HG03378 (cell line): ENCODE measurements around the gene MYO1H.

Experiments used
- ATAC-seq: cut with Tn5 transposase; IDR thresholded peaks from one replicate; pipeline ENCODE4 v1.9.1; 2021; ENCODE audit warnings: mild to moderate bottlenecking, moderate library complexity; ENCODE audit not compliant: unreplicated experiment

Gene MYO1H

GRCh38 chr12:109489016-109489954, 141.6 kb downstream of the MYO1H start:
- ATAC-seq: no peak

GRCh38 chr12:109489955-109490565, 142.4 kb downstream of the MYO1H start:
- ATAC-seq: no peak

- no peak for ATAC-seq
Measured at GRCh38 chr12:109491671-109492070, 144.0 kb downstream of the MYO1H start.

- ATAC-seq: no peak
Measured at GRCh38 chr12:109492371-109492770, 144.7 kb downstream of the MYO1H start.

- no peak for ATAC-seq
Measured at GRCh38 chr12:109493090-109493489, 145.4 kb downstream of the MYO1H start.

GRCh38 chr12:109493938-109494337, 146.2 kb downstream of the MYO1H start:
- no peak for ATAC-seq

GRCh38 chr12:109494348-109494881, 146.7 kb downstream of the MYO1H start:
- ATAC-seq: no peak

- no peak for ATAC-seq
Measured at GRCh38 chr12:109495012-109495411, 147.3 kb downstream of the MYO1H start.

GRCh38 chr12:109496306-109496705, 148.6 kb downstream of the MYO1H start:
- ATAC-seq: no peak

- no peak for ATAC-seq
Measured at GRCh38 chr12:109497675-109498074, 150.0 kb downstream of the MYO1H start.
